Measurements from ENCODE around the gene PFKP.

The PFKP gene

DNA sequence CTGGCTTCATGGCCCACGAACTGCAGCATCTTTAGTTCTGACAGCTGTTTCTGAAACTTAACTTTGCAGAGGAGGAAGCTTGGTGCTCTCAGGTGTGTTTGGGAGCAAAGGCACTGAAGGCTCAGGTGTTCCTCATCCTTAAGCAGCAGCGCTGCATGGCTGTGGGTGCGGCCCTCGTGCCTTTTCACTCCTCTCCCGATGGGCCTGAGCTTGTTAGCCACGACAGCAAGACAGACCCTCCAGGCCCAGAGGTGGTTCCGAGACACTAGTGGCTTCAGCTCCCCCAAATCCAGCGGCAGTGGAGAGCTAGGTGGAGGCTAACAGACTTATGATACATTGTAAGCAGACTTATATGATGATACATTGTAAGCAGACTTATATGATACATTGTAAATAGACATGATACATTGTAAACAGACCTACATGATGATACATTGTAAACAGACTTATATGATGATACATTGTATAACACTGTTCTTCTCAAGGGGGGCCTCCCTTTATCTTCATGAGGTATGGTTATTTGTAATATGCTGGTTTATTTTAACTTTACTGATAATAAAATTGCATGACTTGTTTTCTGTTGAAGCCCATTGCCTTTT, 14.1 kb downstream of the PFKP start:
- CTCF ChIA-PET: no interaction called here
- no peak for DNase-seq (ENCODE audit: low spot score)
- POLR2A ChIA-PET (ENCODE audit: low non-redundant PET): interaction anchor here (0.6 kb wide), 1 partner anchor 26 kb away, joined by 3 read pairs; no protein-coding TSS in a partner anchor
- peak overlapping the region; percentile 39 for H3K27ac ChIP-seq
- TF ChIP-seq, protein P1, sequence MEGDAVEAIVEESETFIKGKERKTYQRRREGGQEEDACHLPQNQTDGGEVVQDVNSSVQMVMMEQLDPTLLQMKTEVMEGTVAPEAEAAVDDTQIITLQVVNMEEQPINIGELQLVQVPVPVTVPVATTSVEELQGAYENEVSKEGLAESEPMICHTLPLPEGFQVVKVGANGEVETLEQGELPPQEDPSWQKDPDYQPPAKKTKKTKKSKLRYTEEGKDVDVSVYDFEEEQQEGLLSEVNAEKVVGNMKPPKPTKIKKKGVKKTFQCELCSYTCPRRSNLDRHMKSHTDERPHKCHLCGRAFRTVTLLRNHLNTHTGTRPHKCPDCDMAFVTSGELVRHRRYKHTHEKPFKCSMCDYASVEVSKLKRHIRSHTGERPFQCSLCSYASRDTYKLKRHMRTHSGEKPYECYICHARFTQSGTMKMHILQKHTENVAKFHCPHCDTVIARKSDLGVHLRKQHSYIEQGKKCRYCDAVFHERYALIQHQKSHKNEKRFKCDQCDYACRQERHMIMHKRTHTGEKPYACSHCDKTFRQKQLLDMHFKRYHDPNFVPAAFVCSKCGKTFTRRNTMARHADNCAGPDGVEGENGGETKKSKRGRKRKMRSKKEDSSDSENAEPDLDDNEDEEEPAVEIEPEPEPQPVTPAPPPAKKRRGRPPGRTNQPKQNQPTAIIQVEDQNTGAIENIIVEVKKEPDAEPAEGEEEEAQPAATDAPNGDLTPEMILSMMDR (conservative IDR thresholded peaks at IDR 0.05; ENCODE audit: low read depth): no peak

DNA sequence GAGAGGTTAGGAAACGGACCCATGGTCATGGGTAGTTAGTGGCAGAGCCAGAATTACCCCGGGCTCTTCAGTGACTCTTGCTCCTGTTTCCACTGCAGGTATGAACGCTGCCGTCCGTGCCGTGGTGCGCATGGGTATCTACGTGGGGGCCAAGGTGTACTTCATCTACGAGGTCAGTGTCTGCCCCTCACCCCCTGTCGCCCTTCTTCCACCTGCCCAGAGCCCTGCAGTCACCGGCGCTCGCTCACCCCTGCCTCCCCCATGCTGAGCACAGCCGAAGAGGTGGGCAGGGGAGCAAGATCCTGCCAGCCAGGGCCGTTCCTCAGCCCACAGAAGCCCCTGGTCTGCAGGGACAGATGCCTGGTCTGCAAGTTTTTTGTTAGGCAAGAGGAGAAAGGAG, 14.9 kb downstream of the PFKP start:
- TF ChIP-seq, protein P1 (conservative IDR thresholded peaks at IDR 0.05; ENCODE audit: low read depth): no peak
- no peak for DNase-seq (ENCODE audit: low spot score)
- ChIA-PET CTCF (no interaction called here), POLR2A (ENCODE audit: low non-redundant PET) (no interaction called here)
- peak overlapping the region; percentile 27 for H3K27ac ChIP-seq

DNA sequence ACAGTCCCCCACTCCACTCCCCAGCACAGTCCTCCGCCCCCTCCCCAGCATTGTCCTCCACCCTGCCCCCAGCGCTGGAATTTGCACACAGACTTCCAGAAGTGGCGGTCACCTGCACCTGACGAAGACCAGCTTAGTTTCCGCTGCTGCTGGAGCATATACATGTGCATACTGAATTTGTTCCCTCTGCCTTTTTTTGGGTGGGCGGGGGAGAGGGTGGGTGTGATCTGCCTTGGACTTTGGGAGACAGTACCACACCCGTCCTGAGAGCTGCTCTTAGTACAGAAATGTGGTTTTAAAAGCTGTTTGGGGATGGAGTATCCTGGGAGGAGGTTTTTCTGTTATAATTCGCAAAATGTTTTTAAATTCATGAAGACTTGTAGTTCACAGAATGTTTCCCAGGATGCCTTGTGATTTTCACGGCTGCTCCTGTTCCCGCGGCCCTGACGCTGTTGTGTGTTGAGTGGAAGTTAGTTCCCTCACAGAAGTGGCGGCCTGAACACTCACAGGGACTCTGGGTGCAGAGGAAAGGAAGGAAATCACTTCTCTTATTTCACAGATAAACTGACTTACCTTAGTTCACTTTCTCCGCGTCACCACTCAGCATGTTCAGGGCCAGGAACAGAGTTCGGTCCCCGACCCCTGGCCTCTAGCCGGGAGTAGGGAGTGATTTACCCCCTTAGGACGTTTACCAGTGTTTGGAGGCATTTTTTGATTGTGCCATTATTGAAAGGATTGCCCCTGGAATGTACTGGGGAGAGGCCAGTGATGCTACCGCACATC, 18.6 kb downstream of the PFKP start:
- no peak for DNase-seq (ENCODE audit: low spot score)
- ChIA-PET POLR2A (ENCODE audit: low non-redundant PET) (no interaction called here), CTCF (no interaction called here)
- TF ChIP-seq, protein P1 (conservative IDR thresholded peaks at IDR 0.05; ENCODE audit: low read depth): no peak
- peak overlapping the region; percentile 59 for H3K27ac ChIP-seq

DNA sequence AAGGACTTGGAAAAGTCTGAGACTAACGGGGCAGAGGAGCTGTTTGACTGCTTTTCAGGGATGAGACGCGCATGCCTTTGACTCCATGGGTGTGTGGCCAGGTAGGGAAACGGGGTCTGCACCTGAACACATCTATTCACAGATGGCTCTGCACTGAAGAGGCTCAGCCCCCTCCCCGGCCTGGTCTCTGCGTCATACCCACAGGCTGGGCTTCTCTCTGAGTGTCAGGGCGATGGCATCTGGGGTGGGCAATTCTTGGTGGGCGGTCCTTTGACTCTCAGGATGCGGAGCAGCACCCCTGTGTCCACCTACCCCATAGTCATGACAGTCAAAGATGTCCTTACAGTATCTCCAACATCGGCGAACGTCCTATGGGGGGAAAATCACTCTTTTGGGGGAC, 23.0 kb downstream of the PFKP start:
- no peak for DNase-seq (ENCODE audit: low spot score)
- peak overlapping the region; percentile 96 for H3K27ac ChIP-seq
- TF ChIP-seq, protein P1 (conservative IDR thresholded peaks at IDR 0.05; ENCODE audit: low read depth): no peak
- ChIA-PET CTCF (interaction anchor here (0.7 kb wide), 1 partner anchor 62 kb away, joined by 9 read pairs; no protein-coding TSS in a partner anchor), POLR2A (ENCODE audit: low non-redundant PET) (interaction anchor here (1.2 kb wide), 1 partner anchor 82 kb away, joined by 4 read pairs; the partner anchor contains the start of gene PITRM1)

DNA sequence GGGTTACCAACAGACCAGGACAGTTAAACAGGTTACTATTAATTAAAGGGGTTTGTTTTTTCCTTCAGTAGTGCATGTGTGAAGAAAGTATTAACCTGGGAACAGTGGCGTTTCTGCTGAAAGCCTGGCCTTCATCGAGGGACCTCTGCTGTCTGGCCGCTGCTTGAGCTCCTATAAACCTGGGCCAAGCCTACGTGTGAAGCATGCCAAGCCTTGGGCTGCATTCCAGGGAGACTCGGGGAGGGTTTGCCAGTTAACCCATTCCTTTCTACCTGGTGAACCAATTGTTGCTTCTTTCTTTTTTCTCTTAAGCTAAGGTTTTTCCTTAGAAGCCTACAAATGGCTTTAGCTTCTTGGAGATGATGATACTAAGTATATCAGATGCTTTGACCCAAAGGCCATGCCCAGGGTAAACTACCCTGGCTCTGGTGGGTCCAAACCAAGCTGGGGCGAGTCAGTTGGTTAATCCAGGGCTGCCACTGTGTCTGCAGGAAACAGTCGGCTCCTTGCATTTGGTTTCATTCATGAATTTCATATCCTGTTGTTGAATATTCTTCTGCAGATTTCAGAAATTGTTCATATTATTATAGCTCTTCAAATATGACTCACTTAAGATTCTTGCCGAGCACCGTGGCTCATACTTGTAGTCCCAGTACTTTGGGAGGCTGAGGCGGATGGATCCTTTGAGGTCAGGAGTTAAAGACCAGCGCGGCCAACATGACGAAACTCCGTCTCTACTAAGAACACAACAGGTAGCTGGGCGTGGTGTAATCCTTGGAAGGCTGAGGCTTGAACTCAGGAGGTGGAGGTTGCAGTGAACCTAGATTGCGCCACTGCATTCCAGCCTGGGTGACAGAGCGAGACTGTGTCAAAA, 23.8 kb downstream of the PFKP start:
- CTCF ChIA-PET: interaction anchor here (0.6 kb wide), 1 partner anchor 1308 kb away, joined by 3 read pairs; no protein-coding TSS in a partner anchor
- peak overlapping the region; percentile 96 for H3K27ac ChIP-seq
- POLR2A ChIA-PET (ENCODE audit: low non-redundant PET): interaction anchor here (1.2 kb wide), 1 partner anchor 81 kb away, joined by 4 read pairs; the partner anchor contains the start of gene PITRM1
- DNase-seq (ENCODE audit: low spot score): peak; percentile 85
- TF ChIP-seq, protein P1 (conservative IDR thresholded peaks at IDR 0.05; ENCODE audit: low read depth): no peak

DNA sequence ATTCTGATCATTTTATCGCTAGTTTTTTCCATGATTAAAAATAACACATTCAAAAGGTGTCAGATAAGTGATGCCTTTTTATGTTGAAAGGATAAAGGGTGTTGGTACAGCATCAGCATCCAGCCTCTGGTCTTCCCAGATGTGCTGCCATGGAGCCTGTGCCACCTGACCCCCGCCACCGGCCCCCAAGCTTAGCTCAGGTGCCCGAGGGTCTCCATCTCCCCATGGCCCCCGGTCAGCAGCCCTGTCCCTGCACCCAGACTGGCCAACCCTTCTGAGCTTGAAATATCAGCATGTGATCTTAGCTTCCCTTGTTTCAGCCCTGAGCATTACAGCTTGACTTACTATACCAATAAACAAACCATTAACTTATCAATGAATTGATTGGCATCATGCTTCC, 24.6 kb downstream of the PFKP start:
- no peak for DNase-seq (ENCODE audit: low spot score)
- CTCF ChIA-PET: no interaction called here
- POLR2A ChIA-PET (ENCODE audit: low non-redundant PET): no interaction called here
- TF ChIP-seq, protein P1 (conservative IDR thresholded peaks at IDR 0.05; ENCODE audit: low read depth): no peak
- peak overlapping the region; percentile 96 for H3K27ac ChIP-seq

Data from RWPE1 (cell line).